H1 (cell line): ENCODE data around the gene IRS1. TPM values are rescaled to one million over a fixed set of nuclear protein-coding genes. Genes with fewer than 3 reads are reported as not detected.

Experiments
- CTCF ChIA-PET: fragments of 300-600 bp; sonication (Branson Sonifier 250); formaldehyde crosslinking; loops from one replicate; lab custom pipeline; 2021; ENCODE audit not compliant: partially characterized antibody; lab: Charles Lee
- POLR2A ChIA-PET: fragments of 300-600 bp; sonication (Branson Sonifier 250); formaldehyde crosslinking; loops from one replicate; lab custom pipeline; 2021; ENCODE audit warnings: inconsistent platforms; ENCODE audit not compliant: partially characterized antibody; lab: Charles Lee
- DNase-seq, 2 experiments: peaks; one replicate each; pipeline versions ENCODE4 v3.0.0 to v3.0.0-alpha.2; 2010 to 2022; ENCODE audit warnings: low spot score in 2 of 2, low read depth in 1 of 2, mixed read lengths in 1 of 2
- FAIRE-seq: peaks from 2 replicates; lab custom pipeline; 2011; peaks lifted over from hg19 to GRCh38; lab: Jason Lieb, UNC
- H2AFZ ChIP-seq: 2 replicates; pipeline ENCODE4 v1.8.1; 2012; ENCODE audit warnings: low read length, inconsistent platforms
- H2AK5ac ChIP-seq: 2 replicates; pipeline ENCODE4 v1.6.1; 2013; ENCODE audit warnings: low read depth, low read length
- H2BK120ac ChIP-seq: replicated peaks from 2 replicates; pipeline ENCODE3; 2013; ENCODE audit warnings: low read depth, low read length, inconsistent platforms
- H2BK12ac ChIP-seq: 2 replicates; pipeline ENCODE4 v1.6.1; 2013; ENCODE audit warnings: low read depth, low read length
- H2BK15ac ChIP-seq: 2 replicates; pipeline ENCODE4 v1.6.1; 2013; ENCODE audit warnings: low read length
- H2BK20ac ChIP-seq: 2 replicates; pipeline ENCODE4 v1.6.1; 2013; ENCODE audit warnings: low read length
- H2BK5ac ChIP-seq: 2 replicates; pipeline ENCODE4 v1.6.1; 2013; ENCODE audit warnings: low read depth, low read length
- H3K14ac ChIP-seq: 2 replicates; pipeline ENCODE4 v1.6.1; 2013; ENCODE audit warnings: inconsistent platforms; ENCODE audit not compliant: insufficient read length
- H3K18ac ChIP-seq: 2 replicates; pipeline ENCODE4 v1.6.1; 2013; ENCODE audit warnings: low read length; ENCODE audit errors: extremely low read depth
- H3K23ac ChIP-seq: 2 replicates; pipeline ENCODE4 v1.6.1; 2013; ENCODE audit warnings: inconsistent platforms; ENCODE audit not compliant: insufficient read length
- H3K23me2 ChIP-seq: 2 replicates; pipeline ENCODE4 v1.6.1; 2013; ENCODE audit warnings: low read depth, low read length
- H3K27ac ChIP-seq: 2 replicates; pipeline ENCODE4 v1.6.1; 2011; ENCODE audit warnings: low read depth, low read length, inconsistent platforms
- H3K27me3 ChIP-seq, 4 experiments: replicated peaks in 1 of 4; 1 replicate in 1 of 4; 2 replicates in 3 of 4; pipeline versions ENCODE4 v1.6.1 to v1.8.1; 2011 to 2013; ENCODE audit warnings: low read length in 3 of 4, mild to moderate bottlenecking in 3 of 4, inconsistent platforms in 2 of 4, mixed read lengths in 2 of 4, moderate library complexity in 1 of 4; ENCODE audit not compliant: control insufficient read depth in 3 of 4, insufficient read depth in 3 of 4; ENCODE audit errors: extremely low read depth in 1 of 4
- H3K36me3 ChIP-seq, 4 experiments: 2 replicates each; pipeline versions ENCODE4 v1.6.1 to v1.8.1; 2011 to 2013; ENCODE audit warnings: mild to moderate bottlenecking in 4 of 4, low read length in 3 of 4, moderate library complexity in 2 of 4, control low read depth in 1 of 4, inconsistent platforms in 1 of 4; ENCODE audit not compliant: insufficient read depth in 4 of 4, control insufficient read depth in 2 of 4
- H3K4ac ChIP-seq: replicated peaks from 2 replicates; pipeline ENCODE3; 2013; ENCODE audit warnings: low read length, low read depth, mixed read lengths, inconsistent platforms; ENCODE audit not compliant: insufficient read length
- H3K4me1 ChIP-seq, 4 experiments: replicated peaks in 1 of 4; 1 replicate in 1 of 4; 2 replicates in 3 of 4; pipeline versions ENCODE4 v1.6.1 to v1.8.1; 2011 to 2013; ENCODE audit warnings: low read length in 3 of 4, inconsistent platforms in 2 of 4, mixed read lengths in 1 of 4; ENCODE audit not compliant: insufficient read depth in 4 of 4, control insufficient read depth in 3 of 4
- H3K4me2 ChIP-seq, 2 experiments: 2 replicates each; pipeline versions ENCODE4 v1.6.1 to v1.8.1; 2011 to 2013; ENCODE audit warnings: low read depth in 2 of 2, low read length in 2 of 2, control low read depth in 1 of 2, inconsistent platforms in 1 of 2, mild to moderate bottlenecking in 1 of 2; ENCODE audit not compliant: insufficient read depth in 1 of 2
- H3K4me3 ChIP-seq, 4 experiments: fragments of 200-600, 300-600 bp in 1 of 4; sonication (generic), shearing (Covaris generic), sonication (Bioruptor Twin) in 1 of 4; 2 replicates each; pipeline versions ENCODE4 v1.5.1 to v1.8.1; 2011 to 2016; ENCODE audit warnings: low read length in 4 of 4, low read depth in 3 of 4, control low read depth in 2 of 4, inconsistent platforms in 2 of 4, mild to moderate bottlenecking in 2 of 4, mixed read lengths in 1 of 4, moderate library complexity in 1 of 4; ENCODE audit not compliant: insufficient read depth in 2 of 4; ENCODE audit errors: extremely low read depth in 1 of 4
- H3K56ac ChIP-seq: replicated peaks from 2 replicates; pipeline ENCODE3; 2013; ENCODE audit warnings: low read depth, mild to moderate bottlenecking, mixed read lengths, low read length, inconsistent platforms; ENCODE audit not compliant: insufficient read length
- H3K79me1 ChIP-seq: 2 replicates; pipeline ENCODE4 v1.6.1; 2013; ENCODE audit warnings: low read depth, low read length, control low read depth
- H3K79me2 ChIP-seq, 2 experiments: 2 replicates each; pipeline versions ENCODE4 v1.6.1 to v1.8.1; 2012 to 2013; ENCODE audit warnings: low read length in 2 of 2, mild to moderate bottlenecking in 2 of 2, inconsistent platforms in 1 of 2; ENCODE audit not compliant: insufficient read depth in 2 of 2, control insufficient read depth in 1 of 2
- H3K9ac ChIP-seq, 4 experiments: replicated peaks in 1 of 4; 1 replicate in 1 of 4; 2 replicates in 3 of 4; pipeline versions ENCODE4 v1.6.1 to v1.8.1; 2011 to 2013; ENCODE audit warnings: low read depth in 3 of 4, low read length in 3 of 4, control low read depth in 2 of 4, mild to moderate bottlenecking in 2 of 4, moderate library complexity in 2 of 4, inconsistent platforms in 1 of 4; ENCODE audit errors: extremely low read depth in 1 of 4
- H3K9me3 ChIP-seq, 2 experiments: 2 replicates each; pipeline versions ENCODE4 v1.6.1 to v1.8.1; 2012 to 2013; ENCODE audit warnings: mild to moderate bottlenecking in 2 of 2, moderate library complexity in 2 of 2, control low read depth in 1 of 2, inconsistent platforms in 1 of 2, low read depth in 1 of 2, low read length in 1 of 2, mixed read lengths in 1 of 2; ENCODE audit not compliant: insufficient read depth in 2 of 2
- H4K20me1 ChIP-seq, 2 experiments: replicated peaks in 1 of 2; 2 replicates each; pipeline versions ENCODE3 to v1.8.1; 2011 to 2013; ENCODE audit warnings: inconsistent platforms in 2 of 2, low read length in 2 of 2, mild to moderate bottlenecking in 1 of 2; ENCODE audit not compliant: insufficient read depth in 2 of 2, control insufficient read depth in 1 of 2
- H4K5ac ChIP-seq: 2 replicates; pipeline ENCODE4 v1.6.1; 2013; ENCODE audit warnings: low read length, low read depth, mixed read lengths, inconsistent platforms; ENCODE audit not compliant: insufficient read length
- H4K8ac ChIP-seq: 2 replicates; pipeline ENCODE4 v1.8.0; 2013; ENCODE audit warnings: mild to moderate bottlenecking, moderate library complexity, low read length, inconsistent platforms; ENCODE audit not compliant: insufficient read depth; ENCODE audit errors: extremely low read depth
- H4K91ac ChIP-seq: replicated peaks from 2 replicates; pipeline ENCODE3; 2013; ENCODE audit warnings: low read length, mixed read lengths, inconsistent platforms; ENCODE audit not compliant: insufficient read length
- CBX5 ChIP-seq: fragments of 300-800, 300-1000 bp; sonication (generic); IDR thresholded peaks from 2 replicates; pipeline ENCODE4 v1.7.1; 2016; ENCODE audit warnings: antibody characterized with exemption, low read length, low read depth
- E2F6 ChIP-seq: IDR thresholded peaks from 2 replicates; pipeline ENCODE4 v1.6.1; 2012; ENCODE audit warnings: inconsistent platforms
- JUND ChIP-seq: IDR thresholded peaks from 2 replicates; pipeline ENCODE4 v1.6.1; 2011; ENCODE audit warnings: mild to moderate bottlenecking, improper control_type of control experiment, low read length
- KDM5A ChIP-seq: fragments of 200-600 bp; IDR thresholded peaks from 2 replicates; pipeline ENCODE4 v1.7.1; 2012; ENCODE audit warnings: mild to moderate bottlenecking, low read length, inconsistent platforms, mixed read lengths
- RFX5 ChIP-seq: IDR thresholded peaks from 2 replicates; pipeline ENCODE4 v1.6.1; 2011; ENCODE audit warnings: low read depth, low read length, improper control_type of control experiment, borderline replicate concordance
- SIN3A ChIP-seq, 2 experiments: IDR thresholded peaks in 1 of 2; conservative IDR thresholded peaks in 1 of 2; 2 replicates each; pipeline ENCODE4 v1.6.1; 2011 to 2012; ENCODE audit warnings: low read length in 2 of 2, improper control_type of control experiment in 1 of 2, low read depth in 1 of 2, mild to moderate bottlenecking in 1 of 2
- TCF12 ChIP-seq: IDR thresholded peaks from 2 replicates; pipeline ENCODE4 v1.6.1; 2011; ENCODE audit warnings: low read depth, mild to moderate bottlenecking, low read length
- TEAD4 ChIP-seq: IDR thresholded peaks from 2 replicates; pipeline ENCODE4 v1.6.1; 2012; ENCODE audit warnings: low read depth, low read length, inconsistent platforms, mixed read lengths
- WGBS, 2 experiments: shearing (Covaris generic) in 1 of 2; methylation state at CpG; one replicate each; pipeline versions ENCODE4 v1.1.6 to v1.1.7; 2013 to 2015; ENCODE audit warnings: low lambda C conversion rate in 2 of 2, mixed read lengths in 2 of 2, inconsistent platforms in 1 of 2, low coverage in 1 of 2, missing lambda C conversion rate in 1 of 2; ENCODE audit not compliant: insufficient replicate concordance in 2 of 2, insufficient coverage in 1 of 2, insufficient read length in 1 of 2; ENCODE audit errors: extremely low coverage in 1 of 2, missing lambda C conversion rate in 1 of 2; 5-methylcytosine and 5-hydroxymethylcytosine counted together
- polyA plus RNA-seq, 7 experiments: library from polyadenylated mRNA; depleted of rRNA in 3 of 7; stranded (reverse) in 5 of 7; unstranded in 2 of 7; fragments of >200 nt in 5 of 7; fragments of 200-250 nt in 2 of 7; gene quantifications; 1 replicate in 5 of 7; 2 replicates in 1 of 7; 4 replicates in 1 of 7; pipeline versions ENCODE4 v1.2.1 to v1.2.3, GENCODE V29; 2011 to 2013; ENCODE audit warnings: missing spikeins in 2 of 7, mixed read lengths in 2 of 7
- total RNA-seq: library from RNA; stranded (reverse); fragmentation: NEBNext Ultra II Directional; extraction: Animal tissue kit (Norgen Biotek cat#: 25700); gene quantifications from 2 replicates; pipeline ENCODE4 v1.2.1, GENCODE V29; 2021

Gene IRS1
- total and polyA plus RNA-seq, 2 of the 8 experiments (the other 6 are each of a cell fraction or from before 2014, with no cell fraction given) = 9.1 to 26.9 TPM

- Histone ChIP-seq H3K27ac (no peak overlapping the region), H3K23ac (no peak overlapping the region), H2AK5ac (0 out of 2 replicates have a peak overlapping the region, but pooled peaks have one; percentile 41), H3K23me2 (peaks cover 19% of the 10 kb centered on the region), H2BK12ac (0 out of 2 replicates have a peak overlapping the region, but pooled peaks have one; percentile 50), H3K27me3 (no peaks in the 10 kb centered on the region), H3K9me3 (peaks cover 0 to 3% of the 10 kb centered on the region in 2 experiments; a peak in 1 of 4 replicates), H3K56ac (no peak overlapping the region), H3K4ac (no peak overlapping the region), H3K79me1 (0 out of 2 replicates have a peak, but pooled peaks cover 3% of the 10 kb centered on the region), H4K8ac (peak overlapping the region; percentile 92; the same call in 1 of the 2 replicates), H2BK5ac (peak overlapping the region; percentile 24; the same call in 1 of the 2 replicates), H4K91ac (no peak overlapping the region), H2BK120ac (no peak overlapping the region), H3K4me3 (peak overlapping the region; percentile 57 to 97 (median 73)), H2AFZ (no peak overlapping the region), H4K20me1 (peaks cover 6 to 15% of the 10 kb centered on the region in 2 experiments), H3K79me2 (peaks cover 0 to 49% of the 10 kb centered on the region in 2 experiments; a peak in 3 of 4 replicates), H4K5ac (no peak overlapping the region), H3K18ac (peak overlapping the region; percentile 53; the same call in 1 of the 2 replicates), H3K14ac (no peak overlapping the region), H3K4me1 (peaks cover 0 to 20% (median 16%) of the 10 kb centered on the region in 4 experiments; a peak in 6 of 7 replicates), H3K36me3 (peaks cover 0 to 30% (median 9%) of the 10 kb centered on the region in 4 experiments; a peak in 4 of 8 replicates), H2BK15ac (no peak overlapping the region), H2BK20ac (no peak overlapping the region), H3K9ac (peak overlapping the region in 1 of 4 experiments; percentile 64; a peak in 1 of 7 replicates), H3K4me2 (peak overlapping the region; percentile 82 to 96)
- no peak for DNase-seq
- ChIA-PET CTCF (interaction anchor here (0.6 to 1.5 kb wide), 7 partner anchors 9 to 1133 kb away, joined by 3 to 5 read pairs (median 3); no protein-coding TSS in a partner anchor), POLR2A (interaction anchor here (0.8 to 1.8 kb wide), 4 partner anchors 8 to 52 kb away, joined by 3 to 6 read pairs (median 4); no protein-coding TSS in a partner anchor)
- no peak for TF ChIP-seq JUND
- no peak for TF ChIP-seq E2F6
- TF ChIP-seq TCF12 = no peak
- TF ChIP-seq SIN3A (conservative IDR thresholded peaks at IDR 0.05 in 1 of 2, IDR thresholded peaks at IDR 0.05 in 1 of 2; ENCODE audit: low read depth in 1 of 2, low read length in 2 of 2) = no peak
- TF ChIP-seq CBX5 = no peak
- no peak for TF ChIP-seq RFX5
- TF ChIP-seq TEAD4 = no peak
- no peak for TF ChIP-seq KDM5A
- no peak for FAIRE-seq
- 79% methylated on average over 16 of the region's 23 CpGs; no CpG with 5 or more reads in 1 of the 2 experiments for WGBS, 2 experiments
Measured at GRCh38 chr2:226797989-226798421, 1.6 kb downstream of the IRS1 start.
